ENCODE results near the gene SEMA4C. TPM values are rescaled to one million over a fixed set of nuclear protein-coding genes. Genes with fewer than 3 reads are reported as not detected.

The SEMA4C gene
- polyA plus RNA-seq, 2 of the 4 experiments (the other 2 are of a cell fraction) = 11.0 to 14.4 TPM

DNA sequence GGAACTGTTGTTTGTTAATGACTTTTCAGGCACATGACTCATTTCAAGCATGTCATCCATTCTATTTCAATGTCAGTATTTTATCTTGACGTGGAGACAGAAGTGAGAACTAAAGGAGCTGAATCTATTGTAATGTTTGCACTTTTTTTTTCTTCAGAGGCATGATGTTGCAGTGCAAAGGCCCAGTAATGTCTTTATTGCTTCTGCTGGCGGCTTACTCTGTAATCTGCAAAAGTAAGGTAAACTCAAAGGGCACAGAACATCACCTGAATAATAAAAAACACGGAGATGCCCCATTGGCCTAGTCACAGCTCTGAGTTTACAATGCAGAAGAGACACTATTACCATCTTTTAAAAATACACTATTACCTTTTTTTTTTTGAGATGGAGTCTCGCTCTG, 56.2 kb downstream of the SEMA4C start:
- ChIA-PET CTCF (interaction anchor here (1.0 to 2.7 kb wide), 4 partner anchors 11 to 298 kb away, joined by 3 to 10 read pairs (median 7); no protein-coding TSS in a partner anchor), POLR2A (no interaction called here)
- no peak for FAIRE-seq
- no peak for TF ChIP-seq ESRRA (IDR thresholded peaks at IDR 0.05; ENCODE audit: borderline replicate concordance, low read length)
- Histone ChIP-seq H3K9me3 (no peaks in the 10 kb centered on the region), H3K27ac (no peak overlapping the region), H3K4me3 (no peak overlapping the region), H3K4me1 (peaks cover 19% of the 10 kb centered on the region), H3K4me2 (no peak overlapping the region)
- DNase-seq (ENCODE audit: low read depth in 1 of 2, low spot score in 1 of 2) = no peak
- ATAC-seq = no peak
- 81% methylated on average over 4 of the region's 4 CpGs for WGBS (ENCODE audit: missing lambda C conversion rate)

DNA sequence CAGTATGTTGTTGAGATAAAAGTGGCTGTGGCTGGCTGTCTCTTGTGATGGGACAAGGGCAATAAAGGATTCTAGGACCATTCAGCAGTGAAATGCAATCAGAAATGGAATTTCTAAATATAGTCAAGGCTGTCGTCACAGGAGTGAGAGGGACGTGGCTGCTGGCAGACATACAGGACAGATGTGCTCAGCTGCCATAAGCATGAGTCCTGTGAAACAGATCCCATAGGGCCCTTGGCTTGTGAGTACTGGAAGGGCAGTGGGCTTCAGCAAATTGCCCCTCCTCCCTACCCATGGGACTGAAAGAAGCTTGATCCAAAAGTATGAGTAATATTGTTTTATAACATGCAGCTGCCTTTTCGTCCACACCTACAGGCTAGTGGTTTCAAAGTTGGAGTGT, 58.0 kb downstream of the SEMA4C start:
- Histone ChIP-seq H3K4me2 (no peak overlapping the region), H3K9me3 (no peaks in the 10 kb centered on the region), H3K27ac (no peak overlapping the region), H3K4me3 (no peak overlapping the region), H3K4me1 (peaks cover 5% of the 10 kb centered on the region; the same call in 1 of the 3 replicates)
- POLR2A ChIA-PET = no interaction called here
- 77% methylated on average over 3 of the region's 3 CpGs for WGBS (ENCODE audit: missing lambda C conversion rate)
- CTCF ChIA-PET = interaction anchor here (2.4 to 2.7 kb wide), 2 partner anchors 11 to 262 kb away, joined by 8 to 10 read pairs; no protein-coding TSS in a partner anchor
- TF ChIP-seq KDM5A (IDR thresholded peaks at IDR 0.05) (no peak), NR3C1 (IDR thresholded peaks at IDR 0.05) (no peak), NFE2L2 (conservative IDR thresholded peaks at IDR 0.05; ENCODE audit: low read length) (no peak), KDM1A (IDR thresholded peaks at IDR 0.05; ENCODE audit: low read depth) (no peak), CBX2 (IDR thresholded peaks at IDR 0.05; ENCODE audit: borderline replicate concordance, low read depth) (no peak), RNF2 (IDR thresholded peaks at IDR 0.05; ENCODE audit: borderline replicate concordance, low read depth) (no peak), GATA3 (IDR thresholded peaks at IDR 0.05; ENCODE audit: borderline replicate concordance) (no peak), JUNB (IDR thresholded peaks at IDR 0.05) (no peak)
- TF ChIP-seq, protein P1, sequence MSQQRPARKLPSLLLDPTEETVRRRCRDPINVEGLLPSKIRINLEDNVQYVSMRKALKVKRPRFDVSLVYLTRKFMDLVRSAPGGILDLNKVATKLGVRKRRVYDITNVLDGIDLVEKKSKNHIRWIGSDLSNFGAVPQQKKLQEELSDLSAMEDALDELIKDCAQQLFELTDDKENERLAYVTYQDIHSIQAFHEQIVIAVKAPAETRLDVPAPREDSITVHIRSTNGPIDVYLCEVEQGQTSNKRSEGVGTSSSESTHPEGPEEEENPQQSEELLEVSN (IDR thresholded peaks at IDR 0.05; ENCODE audit: borderline replicate concordance, low read depth) = no peak
- no peak for ATAC-seq
- FAIRE-seq = no peak
- DNase-seq (ENCODE audit: low read depth in 1 of 2, low spot score in 1 of 2) = no peak

DNA sequence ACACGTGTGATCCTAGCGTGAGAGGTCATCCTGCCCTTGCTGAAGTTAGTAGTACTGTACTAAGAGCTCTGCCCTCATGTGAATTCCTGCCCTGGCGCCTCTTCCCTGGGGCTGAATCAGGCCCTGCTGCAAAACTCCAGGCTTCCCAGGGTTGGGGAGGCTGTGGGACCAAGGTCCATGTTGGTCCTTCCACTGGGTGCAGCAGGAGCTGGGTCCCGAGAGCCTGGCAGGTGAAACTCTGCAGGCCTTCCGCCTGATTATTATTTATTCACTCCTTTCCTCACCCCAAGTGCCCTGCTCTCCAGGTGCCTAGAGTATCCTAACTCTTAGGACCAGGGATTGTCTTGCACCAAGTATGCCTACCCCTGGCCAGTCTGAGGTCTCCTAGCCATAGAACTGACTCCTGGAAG, 59.1 kb downstream of the SEMA4C start:
- WGBS (ENCODE audit: missing lambda C conversion rate) = 95% methylated on average over 5 of the region's 5 CpGs
- H3K9me3 ChIP-seq = no peaks in the 10 kb centered on the region
- H3K4me1 ChIP-seq = peaks cover 5% of the 10 kb centered on the region; the same call in 1 of the 3 replicates
- CTCF ChIA-PET = interaction anchor here (1.1 to 1.5 kb wide), 3 partner anchors 10 to 260 kb away, joined by 3 read pairs; partner anchors contain the start of gene ANKRD39
- TF ChIP-seq RARB (CRISPR knock-in tag; IDR thresholded peaks at IDR 0.05) = no peak
- no peak for TF ChIP-seq ZC3H11A (IDR thresholded peaks at IDR 0.05)
- TF ChIP-seq, protein P2, sequence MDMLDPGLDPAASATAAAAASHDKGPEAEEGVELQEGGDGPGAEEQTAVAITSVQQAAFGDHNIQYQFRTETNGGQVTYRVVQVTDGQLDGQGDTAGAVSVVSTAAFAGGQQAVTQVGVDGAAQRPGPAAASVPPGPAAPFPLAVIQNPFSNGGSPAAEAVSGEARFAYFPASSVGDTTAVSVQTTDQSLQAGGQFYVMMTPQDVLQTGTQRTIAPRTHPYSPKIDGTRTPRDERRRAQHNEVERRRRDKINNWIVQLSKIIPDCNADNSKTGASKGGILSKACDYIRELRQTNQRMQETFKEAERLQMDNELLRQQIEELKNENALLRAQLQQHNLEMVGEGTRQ (IDR thresholded peaks at IDR 0.05) = no peak
- TF ChIP-seq HOXB5 (CRISPR knock-in tag; IDR thresholded peaks at IDR 0.05) = no peak
- TF ChIP-seq FOSL2 (IDR thresholded peaks at IDR 0.05) = no peak
- no peak for TF ChIP-seq FOSL2 (CRISPR knock-in tag; IDR thresholded peaks at IDR 0.05)
- TF ChIP-seq, protein P3, sequence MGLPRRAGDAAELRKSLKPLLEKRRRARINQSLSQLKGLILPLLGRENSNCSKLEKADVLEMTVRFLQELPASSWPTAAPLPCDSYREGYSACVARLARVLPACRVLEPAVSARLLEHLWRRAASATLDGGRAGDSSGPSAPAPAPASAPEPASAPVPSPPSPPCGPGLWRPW (IDR thresholded peaks at IDR 0.05) = no peak
- no peak for TF ChIP-seq SMC3 (IDR thresholded peaks at IDR 0.05)
- no peak for TF ChIP-seq HEYL (CRISPR knock-in tag; IDR thresholded peaks at IDR 0.05)
- TF ChIP-seq, protein P4, sequence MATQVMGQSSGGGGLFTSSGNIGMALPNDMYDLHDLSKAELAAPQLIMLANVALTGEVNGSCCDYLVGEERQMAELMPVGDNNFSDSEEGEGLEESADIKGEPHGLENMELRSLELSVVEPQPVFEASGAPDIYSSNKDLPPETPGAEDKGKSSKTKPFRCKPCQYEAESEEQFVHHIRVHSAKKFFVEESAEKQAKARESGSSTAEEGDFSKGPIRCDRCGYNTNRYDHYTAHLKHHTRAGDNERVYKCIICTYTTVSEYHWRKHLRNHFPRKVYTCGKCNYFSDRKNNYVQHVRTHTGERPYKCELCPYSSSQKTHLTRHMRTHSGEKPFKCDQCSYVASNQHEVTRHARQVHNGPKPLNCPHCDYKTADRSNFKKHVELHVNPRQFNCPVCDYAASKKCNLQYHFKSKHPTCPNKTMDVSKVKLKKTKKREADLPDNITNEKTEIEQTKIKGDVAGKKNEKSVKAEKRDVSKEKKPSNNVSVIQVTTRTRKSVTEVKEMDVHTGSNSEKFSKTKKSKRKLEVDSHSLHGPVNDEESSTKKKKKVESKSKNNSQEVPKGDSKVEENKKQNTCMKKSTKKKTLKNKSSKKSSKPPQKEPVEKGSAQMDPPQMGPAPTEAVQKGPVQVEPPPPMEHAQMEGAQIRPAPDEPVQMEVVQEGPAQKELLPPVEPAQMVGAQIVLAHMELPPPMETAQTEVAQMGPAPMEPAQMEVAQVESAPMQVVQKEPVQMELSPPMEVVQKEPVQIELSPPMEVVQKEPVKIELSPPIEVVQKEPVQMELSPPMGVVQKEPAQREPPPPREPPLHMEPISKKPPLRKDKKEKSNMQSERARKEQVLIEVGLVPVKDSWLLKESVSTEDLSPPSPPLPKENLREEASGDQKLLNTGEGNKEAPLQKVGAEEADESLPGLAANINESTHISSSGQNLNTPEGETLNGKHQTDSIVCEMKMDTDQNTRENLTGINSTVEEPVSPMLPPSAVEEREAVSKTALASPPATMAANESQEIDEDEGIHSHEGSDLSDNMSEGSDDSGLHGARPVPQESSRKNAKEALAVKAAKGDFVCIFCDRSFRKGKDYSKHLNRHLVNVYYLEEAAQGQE (IDR thresholded peaks at IDR 0.05) = no peak
- TF ChIP-seq, protein P5, sequence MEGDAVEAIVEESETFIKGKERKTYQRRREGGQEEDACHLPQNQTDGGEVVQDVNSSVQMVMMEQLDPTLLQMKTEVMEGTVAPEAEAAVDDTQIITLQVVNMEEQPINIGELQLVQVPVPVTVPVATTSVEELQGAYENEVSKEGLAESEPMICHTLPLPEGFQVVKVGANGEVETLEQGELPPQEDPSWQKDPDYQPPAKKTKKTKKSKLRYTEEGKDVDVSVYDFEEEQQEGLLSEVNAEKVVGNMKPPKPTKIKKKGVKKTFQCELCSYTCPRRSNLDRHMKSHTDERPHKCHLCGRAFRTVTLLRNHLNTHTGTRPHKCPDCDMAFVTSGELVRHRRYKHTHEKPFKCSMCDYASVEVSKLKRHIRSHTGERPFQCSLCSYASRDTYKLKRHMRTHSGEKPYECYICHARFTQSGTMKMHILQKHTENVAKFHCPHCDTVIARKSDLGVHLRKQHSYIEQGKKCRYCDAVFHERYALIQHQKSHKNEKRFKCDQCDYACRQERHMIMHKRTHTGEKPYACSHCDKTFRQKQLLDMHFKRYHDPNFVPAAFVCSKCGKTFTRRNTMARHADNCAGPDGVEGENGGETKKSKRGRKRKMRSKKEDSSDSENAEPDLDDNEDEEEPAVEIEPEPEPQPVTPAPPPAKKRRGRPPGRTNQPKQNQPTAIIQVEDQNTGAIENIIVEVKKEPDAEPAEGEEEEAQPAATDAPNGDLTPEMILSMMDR (IDR thresholded peaks at IDR 0.05) = no peak
- no peak for FAIRE-seq
- H3K27ac ChIP-seq = no peak overlapping the region
- POLR2A ChIA-PET = no interaction called here
- no peak for DNase-seq (ENCODE audit: low read depth in 1 of 2, low spot score in 1 of 2)
- no peak for ATAC-seq
- no peak overlapping the region for H3K4me3 ChIP-seq
- no peak overlapping the region for H3K4me2 ChIP-seq
